Activated CD8-positive, alpha-beta memory T cell treated with anti-CD3 and anti-CD28 coated beads, Interleukin-2, amount 10 ng/mL, durations not matched to agents 7 days and 5 days (primary cell): ENCODE data around the gene MROH7. TPM values are rescaled to one million over a fixed set of nuclear protein-coding genes. Genes with fewer than 3 reads are reported as not detected.

Experiments used
- ATAC-seq: fragments of 150-1000 bp; cut with Tn5 transposase; one replicate; pipeline ENCODE4 v1.10.0; 2021; ENCODE audit warnings: moderate library complexity
- CTCF ChIA-PET: fragments of 350-600 bp; sonication (Branson Sonifier 250); formaldehyde crosslinking; loops from one replicate; lab custom pipeline; 2021; ENCODE audit warnings: antibody characterized with exemption; lab: Charles Lee
- DNase-seq: peaks from one replicate; pipeline ENCODE4 v3.0.0-alpha.2; 2020
- H3K27ac Mint-ChIP-seq: one replicate; pipeline ENCODE4 v1.8.0; 2021; ENCODE audit warnings: mild to moderate bottlenecking, mixed read lengths
- H3K27me3 Mint-ChIP-seq: one replicate; pipeline ENCODE4 v1.8.0; 2021; ENCODE audit warnings: mixed read lengths
- H3K36me3 Mint-ChIP-seq: one replicate; pipeline ENCODE4 v1.8.0; 2021; ENCODE audit warnings: mild to moderate bottlenecking, mixed read lengths
- H3K4me1 Mint-ChIP-seq: one replicate; pipeline ENCODE4 v1.8.0; 2021; ENCODE audit warnings: mixed read lengths
- H3K4me3 Mint-ChIP-seq: one replicate; pipeline ENCODE4 v1.8.0; 2021; ENCODE audit warnings: mild to moderate bottlenecking, moderate library complexity, mixed read lengths
- H3K9me3 Mint-ChIP-seq: one replicate; pipeline ENCODE4 v1.8.0; 2022; ENCODE audit warnings: low read depth, mixed read lengths
- total RNA-seq, 2 experiments: library from RNA; stranded (reverse); gene quantifications; one replicate each; pipeline ENCODE4 v1.2.3, GENCODE V29; 2021

The MROH7 gene
- total RNA-seq, 2 experiments from 2014 or later = not detected

DNA sequence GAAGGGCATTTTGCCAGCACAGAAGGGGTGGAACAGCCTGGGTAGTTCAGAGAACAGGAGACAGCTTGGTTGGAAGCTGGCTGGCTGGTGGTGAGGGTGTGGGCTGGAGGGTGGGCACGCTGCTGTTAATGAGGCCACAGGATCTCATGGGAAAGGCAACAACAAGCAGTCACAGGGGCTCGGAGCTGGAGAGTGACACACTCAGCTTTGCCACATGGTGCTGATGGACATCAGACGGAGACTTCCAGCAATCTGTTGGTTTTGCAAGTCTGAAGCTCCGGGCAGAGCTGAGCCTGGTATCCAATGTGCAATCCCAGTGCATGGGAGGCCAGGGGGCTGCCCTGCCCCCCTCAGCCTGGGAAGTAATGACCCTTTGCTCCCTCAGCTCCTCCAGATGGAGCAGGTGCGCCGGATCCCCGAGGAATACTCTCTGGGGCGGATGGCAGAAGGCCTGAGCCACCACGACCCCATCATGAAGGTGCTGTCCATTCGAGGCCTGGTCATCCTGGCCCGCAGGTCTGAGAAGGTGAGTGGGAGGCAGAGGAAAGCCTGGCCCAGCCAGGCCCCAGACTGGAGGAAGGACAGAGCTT, 58.4 kb downstream of the MROH7 start:
- peaks cover 20% of the 10 kb centered on the region for H3K27me3 Mint-ChIP-seq
- no peaks in the 10 kb centered on the region for H3K9me3 Mint-ChIP-seq
- H3K4me1 Mint-ChIP-seq = no peaks in the 10 kb centered on the region
- no peak overlapping the region for H3K4me3 Mint-ChIP-seq
- CTCF ChIA-PET = interaction anchor here (1.2 kb wide), 1 partner anchor 25 kb away, joined by 3 read pairs; no protein-coding TSS in a partner anchor
- H3K27ac Mint-ChIP-seq = no peak overlapping the region
- no peaks in the 10 kb centered on the region for H3K36me3 Mint-ChIP-seq
- ATAC-seq (no peak), DNase-seq (no peak)

DNA sequence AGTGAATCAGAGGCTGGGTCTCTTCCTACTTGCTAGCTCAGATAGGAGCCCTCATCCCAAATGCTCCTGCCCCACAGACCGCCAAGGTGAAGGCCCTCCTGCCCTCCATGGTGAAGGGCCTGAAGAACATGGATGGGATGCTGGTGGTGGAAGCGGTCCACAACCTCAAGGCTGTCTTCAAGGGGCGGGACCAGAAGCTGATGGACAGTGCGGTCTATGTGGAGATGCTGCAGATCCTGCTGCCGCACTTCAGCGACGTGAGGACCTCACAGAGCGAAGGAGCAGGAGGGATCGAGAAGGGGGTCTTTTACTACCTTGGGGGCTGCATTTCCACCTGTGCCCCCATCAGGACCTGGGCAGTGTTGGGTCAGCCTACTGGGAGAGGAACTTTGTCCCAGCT, 59.5 kb downstream of the MROH7 start:
- Mint-ChIP-seq H3K4me1 (no peaks in the 10 kb centered on the region), H3K4me3 (no peak overlapping the region), H3K27ac (no peak overlapping the region), H3K36me3 (no peaks in the 10 kb centered on the region), H3K27me3 (peaks cover 23% of the 10 kb centered on the region), H3K9me3 (no peaks in the 10 kb centered on the region)
- CTCF ChIA-PET = interaction anchor here (1.2 kb wide), 1 partner anchor 24 kb away, joined by 3 read pairs; no protein-coding TSS in a partner anchor
- DNase-seq (peak; percentile 29), ATAC-seq (no peak)

DNA sequence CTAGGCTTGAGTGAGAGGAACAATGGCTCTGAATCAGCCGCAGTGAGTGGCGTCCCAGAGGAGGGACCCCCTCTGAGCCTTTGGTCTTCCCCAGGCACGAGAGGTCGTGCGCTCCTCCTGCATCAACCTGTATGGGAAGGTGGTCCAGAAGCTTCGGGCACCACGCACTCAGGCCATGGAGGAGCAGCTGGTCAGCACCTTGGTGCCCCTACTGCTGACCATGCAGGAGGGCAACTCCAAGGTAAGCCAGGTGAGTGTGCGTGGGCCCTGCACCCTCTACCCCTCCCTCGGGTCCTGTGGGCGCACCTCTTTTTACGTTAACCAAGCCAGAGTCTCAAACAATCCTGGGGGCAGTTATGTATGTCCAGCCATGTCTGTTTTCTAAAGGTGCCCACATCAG, 60.4 kb downstream of the MROH7 start:
- no peak for ATAC-seq
- CTCF ChIA-PET = no interaction called here
- DNase-seq = no peak
- Mint-ChIP-seq H3K4me1 (no peaks in the 10 kb centered on the region), H3K9me3 (no peaks in the 10 kb centered on the region), H3K27me3 (peaks cover 17% of the 10 kb centered on the region), H3K4me3 (no peak overlapping the region), H3K36me3 (no peaks in the 10 kb centered on the region), H3K27ac (no peak overlapping the region)

DNA sequence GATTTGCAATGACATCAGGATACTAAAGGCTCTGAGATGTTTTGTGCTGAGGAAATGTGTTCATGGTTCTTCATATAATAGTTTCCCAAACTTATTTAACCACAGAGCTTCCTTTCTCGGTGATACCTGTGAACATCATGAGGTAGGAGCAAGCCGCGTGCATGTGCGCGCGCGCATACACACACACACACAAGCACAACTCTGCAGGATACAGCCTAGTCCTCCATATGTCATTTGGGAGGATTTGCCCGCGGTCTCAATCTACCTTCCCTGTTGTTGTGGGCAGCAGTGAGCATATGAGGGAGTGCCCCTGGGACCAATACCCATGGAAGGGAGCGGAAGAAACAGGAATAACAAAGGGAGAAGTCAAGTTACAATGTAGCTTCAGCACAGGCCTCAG, 61.9 kb downstream of the MROH7 start:
- no peaks in the 10 kb centered on the region for H3K9me3 Mint-ChIP-seq
- CTCF ChIA-PET = no interaction called here
- no peaks in the 10 kb centered on the region for H3K36me3 Mint-ChIP-seq
- DNase-seq = no peak
- ATAC-seq = no peak
- no peaks in the 10 kb centered on the region for H3K4me1 Mint-ChIP-seq
- no peak overlapping the region for H3K27ac Mint-ChIP-seq
- no peak overlapping the region for H3K4me3 Mint-ChIP-seq
- H3K27me3 Mint-ChIP-seq = peaks cover 10% of the 10 kb centered on the region

DNA sequence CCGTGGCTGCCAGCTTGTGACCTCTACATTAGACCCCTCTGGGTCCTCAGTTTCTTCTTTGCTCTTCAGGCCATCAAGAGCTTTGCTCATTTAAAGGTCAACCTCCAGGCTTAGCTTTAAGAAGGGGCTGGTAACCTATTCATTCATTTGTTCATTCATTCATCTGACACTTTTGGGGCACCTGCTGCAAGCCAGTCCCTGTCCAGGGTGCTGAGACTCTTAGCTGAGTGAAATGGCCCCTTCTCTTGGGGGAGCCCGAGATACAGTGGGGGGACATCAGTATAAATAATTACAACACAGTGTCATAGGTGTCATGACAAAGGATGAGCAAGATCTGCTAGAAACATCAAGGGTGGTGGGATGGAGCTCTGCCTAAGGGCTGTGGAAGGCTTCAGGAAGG, 63.6 kb downstream of the MROH7 start:
- H3K9me3 Mint-ChIP-seq = no peaks in the 10 kb centered on the region
- ATAC-seq = no peak
- no peak overlapping the region for H3K27ac Mint-ChIP-seq
- CTCF ChIA-PET = no interaction called here
- peaks cover 10% of the 10 kb centered on the region for H3K27me3 Mint-ChIP-seq
- DNase-seq = no peak
- H3K4me3 Mint-ChIP-seq = no peak overlapping the region
- no peaks in the 10 kb centered on the region for H3K36me3 Mint-ChIP-seq
- H3K4me1 Mint-ChIP-seq = no peaks in the 10 kb centered on the region

DNA sequence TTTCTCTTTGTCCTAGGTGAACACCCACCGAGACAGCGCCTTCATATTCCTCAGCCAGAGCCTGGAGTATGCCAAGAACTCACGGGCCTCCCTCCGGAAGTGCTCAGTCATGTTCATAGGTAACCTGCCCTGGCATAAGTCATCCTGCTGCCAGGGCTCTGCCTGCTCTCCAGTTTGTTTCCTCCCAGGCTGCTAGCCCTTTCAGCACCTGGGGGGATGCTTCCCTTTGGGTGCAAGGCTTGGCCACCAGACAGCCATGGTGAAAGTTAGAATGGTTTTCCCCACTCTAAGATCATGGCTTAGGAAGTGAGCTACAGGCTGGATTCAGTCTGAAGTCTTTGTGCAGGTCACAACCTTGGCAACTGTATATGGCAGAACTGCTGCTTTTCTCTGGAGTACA, 64.8 kb downstream of the MROH7 start:
- no peak overlapping the region for H3K27ac Mint-ChIP-seq
- no peaks in the 10 kb centered on the region for H3K9me3 Mint-ChIP-seq
- no peaks in the 10 kb centered on the region for H3K4me1 Mint-ChIP-seq
- no peaks in the 10 kb centered on the region for H3K36me3 Mint-ChIP-seq
- no peak overlapping the region for H3K4me3 Mint-ChIP-seq
- no peak for DNase-seq
- H3K27me3 Mint-ChIP-seq = peaks cover 10% of the 10 kb centered on the region
- CTCF ChIA-PET = no interaction called here
- no peak for ATAC-seq

DNA sequence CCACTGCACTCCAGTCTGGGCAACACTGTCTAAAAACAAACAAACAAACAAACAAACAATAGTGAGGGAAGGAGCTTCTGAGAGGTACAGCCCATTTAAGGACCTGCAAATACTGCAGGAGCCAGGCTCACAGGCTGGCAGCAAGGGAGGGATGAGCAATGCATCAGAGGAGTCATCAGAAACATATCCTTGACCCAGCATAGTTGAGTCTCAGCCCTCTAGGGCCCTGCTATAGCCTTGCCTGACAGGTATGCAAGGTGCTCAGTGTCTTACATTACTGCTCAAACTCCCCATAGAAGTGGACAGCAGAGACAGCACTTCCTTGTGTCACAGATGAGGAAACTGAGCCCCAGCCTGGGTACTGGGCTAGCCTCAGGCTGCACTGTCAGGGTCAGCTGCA, 66.8 kb downstream of the MROH7 start:
- Mint-ChIP-seq H3K9me3 (no peaks in the 10 kb centered on the region), H3K27ac (no peak overlapping the region), H3K4me3 (no peak overlapping the region), H3K36me3 (no peaks in the 10 kb centered on the region), H3K27me3 (peaks cover 10% of the 10 kb centered on the region), H3K4me1 (no peaks in the 10 kb centered on the region)
- CTCF ChIA-PET = interaction anchor here (0.6 kb wide), 1 partner anchor 222 kb away, joined by 4 read pairs; no protein-coding TSS in a partner anchor
- no peak for ATAC-seq
- DNase-seq = no peak

DNA sequence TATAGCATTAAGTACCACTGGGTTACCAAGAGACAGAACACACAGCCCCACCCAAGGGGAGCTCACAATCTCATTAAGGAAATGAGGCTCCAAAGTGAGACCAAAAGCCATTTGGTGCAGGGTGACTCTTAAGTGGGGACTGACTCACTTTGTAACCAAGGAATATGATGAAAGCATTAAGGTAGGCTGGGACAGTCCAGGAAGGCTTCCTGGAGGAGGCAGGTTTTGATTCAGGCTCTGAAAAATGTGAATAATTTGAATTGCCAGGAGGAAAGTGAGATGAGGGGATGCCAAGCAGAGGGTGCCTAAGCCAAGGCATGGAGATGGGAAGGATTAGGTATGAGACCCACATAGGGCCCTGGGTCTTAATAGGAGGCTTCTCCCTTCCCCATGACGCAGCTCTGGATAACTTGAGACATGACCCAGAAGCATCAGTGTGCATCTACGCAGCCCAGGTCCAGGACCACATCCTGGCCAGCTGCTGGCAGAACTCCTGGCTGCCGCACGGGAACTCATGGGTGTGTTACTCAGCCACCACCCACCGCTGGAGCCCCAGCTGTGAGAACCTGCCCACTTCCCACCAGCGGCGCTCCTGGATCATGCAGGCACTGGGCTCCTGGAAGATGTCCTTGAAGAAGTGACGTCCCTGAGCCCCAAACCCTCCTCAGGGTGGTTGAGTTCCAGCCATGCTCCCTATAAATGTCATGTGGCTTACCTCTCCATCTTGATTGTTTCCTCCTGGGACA, 68.1 kb downstream of the MROH7 start:
- Mint-ChIP-seq H3K36me3 (no peaks in the 10 kb centered on the region), H3K4me3 (no peak overlapping the region), H3K27me3 (peaks cover 10% of the 10 kb centered on the region), H3K9me3 (no peaks in the 10 kb centered on the region), H3K4me1 (no peaks in the 10 kb centered on the region), H3K27ac (no peak overlapping the region)
- DNase-seq (no peak), ATAC-seq (no peak)
- CTCF ChIA-PET = no interaction called here

DNA sequence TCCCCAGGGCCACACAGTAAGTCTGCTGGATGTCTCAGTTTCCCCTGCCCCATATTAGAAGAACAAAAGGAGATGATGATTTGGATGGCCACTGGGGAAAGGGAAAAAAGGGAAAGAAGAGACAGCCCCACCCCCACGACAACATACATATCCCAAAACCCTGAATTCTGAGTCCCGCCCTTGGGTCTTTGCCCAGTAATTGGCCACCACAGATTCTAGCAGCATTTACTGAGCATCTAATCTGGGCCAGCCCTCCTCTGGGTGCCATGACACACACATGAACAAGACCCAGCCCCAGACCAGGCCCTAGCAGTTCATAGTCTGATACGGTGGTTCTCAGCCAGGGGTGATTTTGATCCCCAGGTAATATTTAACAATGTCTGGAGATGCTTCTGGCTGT, 68.8 kb downstream of the MROH7 start:
- no peaks in the 10 kb centered on the region for H3K36me3 Mint-ChIP-seq
- H3K4me3 Mint-ChIP-seq = no peak overlapping the region
- H3K9me3 Mint-ChIP-seq = no peaks in the 10 kb centered on the region
- no peak overlapping the region for H3K27ac Mint-ChIP-seq
- ATAC-seq (no peak), DNase-seq (no peak)
- H3K27me3 Mint-ChIP-seq = peaks cover 9% of the 10 kb centered on the region
- CTCF ChIA-PET = no interaction called here
- H3K4me1 Mint-ChIP-seq = peaks cover 4% of the 10 kb centered on the region

DNA sequence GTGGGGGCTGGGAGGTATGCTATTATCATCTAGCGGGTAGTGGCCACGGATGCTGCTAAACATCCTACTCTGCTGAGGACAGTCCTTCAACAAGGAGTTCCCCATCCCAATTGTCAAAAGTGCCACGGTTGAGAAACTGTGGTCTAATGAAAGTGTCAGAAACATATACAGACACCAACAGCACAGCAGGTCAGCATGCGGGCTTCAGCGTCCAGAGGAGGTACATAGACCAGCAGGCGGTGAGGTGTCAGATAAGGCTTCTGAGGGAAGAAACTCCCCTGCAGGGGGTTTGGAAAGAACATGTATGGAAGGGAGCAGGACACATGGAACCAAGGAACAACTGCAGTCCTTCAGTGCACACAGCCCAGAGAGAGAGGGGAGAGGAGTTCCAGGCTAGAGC, 69.3 kb downstream of the MROH7 start:
- CTCF ChIA-PET = no interaction called here
- ATAC-seq = no peak
- H3K27ac Mint-ChIP-seq = no peak overlapping the region
- peaks cover 5% of the 10 kb centered on the region for H3K4me1 Mint-ChIP-seq
- H3K4me3 Mint-ChIP-seq = no peak overlapping the region
- H3K36me3 Mint-ChIP-seq = no peaks in the 10 kb centered on the region
- H3K9me3 Mint-ChIP-seq = no peaks in the 10 kb centered on the region
- DNase-seq = no peak
- H3K27me3 Mint-ChIP-seq = peaks cover 7% of the 10 kb centered on the region

DNA sequence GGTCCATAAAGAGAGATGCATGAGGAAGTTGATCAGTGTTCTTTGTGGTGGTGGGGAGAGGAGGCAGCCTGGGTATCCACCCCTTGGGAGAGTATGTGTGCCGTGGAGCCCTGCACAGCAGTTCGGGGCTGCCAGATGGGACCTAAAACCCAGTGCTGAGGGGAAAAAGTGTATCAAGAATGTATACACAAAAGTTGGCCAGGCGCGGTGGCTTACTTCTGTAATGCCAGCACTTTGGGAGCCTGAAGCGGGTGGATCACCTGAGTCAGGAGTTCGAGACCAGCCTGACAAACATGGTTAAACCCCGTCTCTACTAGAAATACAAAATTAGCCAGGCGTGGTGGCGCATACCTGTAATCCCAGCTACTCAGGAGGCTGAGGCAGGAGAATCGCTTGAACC, 70.0 kb downstream of the MROH7 start:
- ATAC-seq = no peak
- peaks cover 10% of the 10 kb centered on the region for H3K4me1 Mint-ChIP-seq
- CTCF ChIA-PET = no interaction called here
- no peak overlapping the region for H3K27ac Mint-ChIP-seq
- no peaks in the 10 kb centered on the region for H3K9me3 Mint-ChIP-seq
- H3K27me3 Mint-ChIP-seq = peaks cover 7% of the 10 kb centered on the region
- H3K4me3 Mint-ChIP-seq = no peak overlapping the region
- H3K36me3 Mint-ChIP-seq = no peaks in the 10 kb centered on the region
- DNase-seq = no peak

DNA sequence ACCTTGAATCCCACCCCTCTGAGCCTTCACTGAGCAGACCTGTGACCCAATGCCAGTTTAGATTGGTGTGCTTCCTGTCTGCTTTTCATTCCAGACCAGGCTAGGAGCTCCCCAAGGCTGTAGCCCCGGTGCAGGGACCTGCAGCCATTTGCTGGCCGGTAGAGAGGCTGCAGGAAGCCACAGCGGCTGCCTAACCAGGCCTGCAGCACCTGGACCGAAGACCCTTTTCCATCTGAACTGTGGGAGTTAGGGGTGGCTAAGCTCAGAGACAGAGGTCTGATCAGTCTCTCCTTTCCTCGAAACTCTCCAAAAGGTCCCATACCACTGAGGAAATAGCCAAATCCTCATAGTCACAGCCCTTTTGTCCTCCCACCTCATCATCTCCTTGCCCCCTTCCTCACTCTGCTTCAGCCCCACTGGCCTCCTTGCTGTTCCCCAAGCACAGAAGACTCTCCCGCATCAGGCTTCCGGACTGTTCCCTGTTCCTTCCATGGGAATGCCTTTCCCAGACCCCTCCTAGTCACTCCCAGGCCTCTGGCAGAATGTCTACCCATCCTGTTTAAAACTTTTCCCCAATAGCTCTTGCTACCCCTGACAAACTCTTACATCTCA, 73.4 kb downstream of the MROH7 start:
- no peaks in the 10 kb centered on the region for H3K9me3 Mint-ChIP-seq
- DNase-seq (no peak), ATAC-seq (no peak)
- CTCF ChIA-PET = interaction anchor here (0.8 to 1.5 kb wide), 4 partner anchors 40 to 95 kb away, joined by 4 to 8 read pairs (median 6); partner anchors contain the start of gene TTC22
- H3K4me3 Mint-ChIP-seq = peak overlapping the region; percentile 82
- peaks cover 10% of the 10 kb centered on the region for H3K36me3 Mint-ChIP-seq
- peaks cover 26% of the 10 kb centered on the region for H3K4me1 Mint-ChIP-seq
- H3K27ac Mint-ChIP-seq = peak overlapping the region; percentile 81
- no peaks in the 10 kb centered on the region for H3K27me3 Mint-ChIP-seq

DNA sequence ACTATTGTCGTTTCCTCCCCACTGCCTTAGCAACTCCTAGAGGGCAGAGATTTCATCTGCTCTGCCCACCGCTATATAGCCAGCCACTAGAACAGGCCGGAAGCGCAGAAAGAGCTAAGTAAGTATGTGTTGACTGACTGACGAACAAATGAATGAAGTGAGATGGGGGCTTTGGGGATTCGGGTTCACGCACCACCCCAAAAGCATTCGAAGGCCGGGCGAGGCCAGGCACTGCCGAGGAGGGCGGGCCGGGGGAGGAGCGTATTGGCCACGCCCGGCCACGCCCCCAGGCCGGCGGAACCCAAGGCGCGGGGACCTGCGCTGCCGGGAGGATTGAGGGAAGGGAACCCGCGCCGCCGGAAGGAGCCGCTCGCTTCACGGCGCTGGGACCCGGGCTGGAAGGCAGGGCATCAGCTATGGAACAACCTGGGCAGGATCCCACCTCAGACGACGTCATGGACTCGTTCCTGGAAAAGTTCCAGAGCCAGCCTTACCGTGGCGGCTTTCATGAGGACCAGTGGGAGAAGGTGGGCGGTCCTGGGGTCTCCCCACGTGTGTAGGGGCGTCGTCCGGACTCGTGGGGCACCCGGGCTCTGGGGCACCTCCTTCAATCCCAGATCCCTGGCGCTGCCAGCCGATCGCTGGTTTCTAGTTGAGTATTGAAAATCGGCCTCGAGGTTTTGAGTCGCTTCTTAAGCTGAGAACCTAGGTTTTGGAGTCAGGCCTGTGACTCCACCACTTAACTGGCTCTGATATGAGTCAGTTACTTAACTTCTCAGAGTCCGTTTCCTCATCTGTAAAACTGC, 74.1 kb downstream of the MROH7 start, which contains the start of gene TTC4:
Gene TTC4 (plus strand): TSS at position 369 of the 806 bp plus-strand sequence. CDS start 48 bp downstream, at position 417.
- Mint-ChIP-seq H3K4me1 (peaks cover 26% of the 10 kb centered on the region), H3K27me3 (no peaks in the 10 kb centered on the region), H3K27ac (peak within 1 kb of the TSS; percentile 81), H3K36me3 (peaks cover 10% of the 10 kb centered on the region), H3K9me3 (no peaks in the 10 kb centered on the region), H3K4me3 (peak within 1 kb of the TSS; percentile 82)
- peak; percentile 97 for ATAC-seq
- peak; percentile 86 for DNase-seq
- CTCF ChIA-PET = interaction anchor here (1.1 to 2.4 kb wide), 6 partner anchors 41 to 229 kb away, joined by 3 to 8 read pairs (median 6); partner anchors contain the start of gene TTC22
